Measurements from ENCODE around the gene CPNE7. TPM values are rescaled to one million over a fixed set of nuclear protein-coding genes. Genes with fewer than 3 reads are reported as not detected.

CPNE7 gene
- total and polyA plus RNA-seq, 9 of the 15 experiments (the other 6 are each of a cell fraction or from before 2014, with no cell fraction given): 0.30 to 73.4 (median 32.7) TPM

DNA sequence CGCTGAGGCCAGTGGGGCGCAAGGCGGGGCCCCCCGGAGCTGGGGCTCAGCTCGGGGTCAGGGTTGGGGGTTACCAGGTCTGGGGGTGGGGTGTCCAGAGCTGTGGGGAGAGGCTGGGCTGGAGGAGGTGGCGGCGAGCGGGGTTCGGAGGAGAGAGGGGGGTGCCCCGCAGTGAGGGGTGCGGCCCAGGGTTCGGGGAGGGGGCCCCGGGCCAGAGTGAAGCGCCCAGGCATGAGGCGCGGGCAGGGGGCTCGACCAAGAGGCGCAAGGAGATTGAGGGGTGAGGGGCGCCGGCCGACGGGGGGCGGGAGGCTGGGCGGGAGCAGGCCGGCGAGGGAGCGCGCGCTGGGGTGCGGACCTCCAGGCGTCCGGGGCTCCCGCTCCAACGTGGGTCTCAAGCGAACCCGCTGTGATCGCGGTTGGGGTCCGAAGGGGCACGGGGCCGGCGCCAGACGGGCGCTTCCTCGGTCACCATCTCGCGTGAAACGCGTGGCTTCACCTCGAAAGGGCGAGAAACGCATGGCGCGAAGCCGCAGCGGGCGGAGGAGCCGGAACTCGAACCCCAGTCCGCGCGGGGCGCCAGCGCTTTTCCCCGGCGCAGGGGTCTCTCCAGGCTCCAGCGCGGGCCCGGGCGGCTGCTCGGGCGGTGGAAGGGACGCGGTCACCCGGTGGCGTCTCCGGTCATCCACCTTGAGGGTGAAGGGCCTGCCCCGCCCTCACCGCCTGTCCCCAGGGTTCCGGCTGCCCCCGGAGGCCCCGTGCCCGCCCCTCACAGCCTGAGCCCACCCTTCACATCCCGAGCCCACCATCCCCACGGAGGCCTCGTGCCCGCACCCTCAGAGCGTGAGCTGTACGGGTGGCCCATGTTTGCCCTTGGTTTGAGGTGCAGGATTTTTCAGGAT lies 846 bp downstream of the CPNE7 start (continued):
- no peak for TF ChIP-seq DMBX1 (CRISPR knock-in tag; IDR thresholded peaks at IDR 0.05; ENCODE audit: borderline replicate concordance)
- no peak for TF ChIP-seq ZNF311 (CRISPR knock-in tag; IDR thresholded peaks at IDR 0.05)
- TF ChIP-seq TAF7 (tag; IDR thresholded peaks at IDR 0.05): no peak
- TF ChIP-seq NFATC3 (IDR thresholded peaks at IDR 0.05): no peak
- TF ChIP-seq, protein P1, sequence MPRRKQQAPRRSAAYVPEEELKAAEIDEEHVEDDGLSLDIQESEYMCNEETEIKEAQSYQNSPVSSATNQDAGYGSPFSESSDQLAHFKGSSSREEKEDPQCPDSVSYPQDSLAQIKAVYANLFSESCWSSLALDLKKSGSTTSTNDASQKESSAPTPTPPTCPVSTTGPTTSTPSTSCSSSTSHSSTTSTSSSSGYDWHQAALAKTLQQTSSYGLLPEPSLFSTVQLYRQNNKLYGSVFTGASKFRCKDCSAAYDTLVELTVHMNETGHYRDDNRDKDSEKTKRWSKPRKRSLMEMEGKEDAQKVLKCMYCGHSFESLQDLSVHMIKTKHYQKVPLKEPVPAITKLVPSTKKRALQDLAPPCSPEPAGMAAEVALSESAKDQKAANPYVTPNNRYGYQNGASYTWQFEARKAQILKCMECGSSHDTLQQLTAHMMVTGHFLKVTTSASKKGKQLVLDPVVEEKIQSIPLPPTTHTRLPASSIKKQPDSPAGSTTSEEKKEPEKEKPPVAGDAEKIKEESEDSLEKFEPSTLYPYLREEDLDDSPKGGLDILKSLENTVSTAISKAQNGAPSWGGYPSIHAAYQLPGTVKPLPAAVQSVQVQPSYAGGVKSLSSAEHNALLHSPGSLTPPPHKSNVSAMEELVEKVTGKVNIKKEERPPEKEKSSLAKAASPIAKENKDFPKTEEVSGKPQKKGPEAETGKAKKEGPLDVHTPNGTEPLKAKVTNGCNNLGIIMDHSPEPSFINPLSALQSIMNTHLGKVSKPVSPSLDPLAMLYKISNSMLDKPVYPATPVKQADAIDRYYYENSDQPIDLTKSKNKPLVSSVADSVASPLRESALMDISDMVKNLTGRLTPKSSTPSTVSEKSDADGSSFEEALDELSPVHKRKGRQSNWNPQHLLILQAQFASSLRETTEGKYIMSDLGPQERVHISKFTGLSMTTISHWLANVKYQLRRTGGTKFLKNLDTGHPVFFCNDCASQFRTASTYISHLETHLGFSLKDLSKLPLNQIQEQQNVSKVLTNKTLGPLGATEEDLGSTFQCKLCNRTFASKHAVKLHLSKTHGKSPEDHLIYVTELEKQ (CRISPR knock-in tag; IDR thresholded peaks at IDR 0.05): no peak
- 0 out of 2 replicates have a peak, but pooled peaks have one; percentile 35 for TF ChIP-seq MXI1 (IDR thresholded peaks at IDR 0.05; ENCODE audit: low read depth, low read length)
- no peak for TF ChIP-seq ZNF408 (CRISPR knock-in tag; IDR thresholded peaks at IDR 0.05; ENCODE audit: low read depth)
- no peak for TF ChIP-seq ELF1 (tag; IDR thresholded peaks at IDR 0.05)
- TF ChIP-seq STAT5A (IDR thresholded peaks at IDR 0.05; ENCODE audit: borderline replicate concordance, low read length): no peak
- TF ChIP-seq, protein P2, sequence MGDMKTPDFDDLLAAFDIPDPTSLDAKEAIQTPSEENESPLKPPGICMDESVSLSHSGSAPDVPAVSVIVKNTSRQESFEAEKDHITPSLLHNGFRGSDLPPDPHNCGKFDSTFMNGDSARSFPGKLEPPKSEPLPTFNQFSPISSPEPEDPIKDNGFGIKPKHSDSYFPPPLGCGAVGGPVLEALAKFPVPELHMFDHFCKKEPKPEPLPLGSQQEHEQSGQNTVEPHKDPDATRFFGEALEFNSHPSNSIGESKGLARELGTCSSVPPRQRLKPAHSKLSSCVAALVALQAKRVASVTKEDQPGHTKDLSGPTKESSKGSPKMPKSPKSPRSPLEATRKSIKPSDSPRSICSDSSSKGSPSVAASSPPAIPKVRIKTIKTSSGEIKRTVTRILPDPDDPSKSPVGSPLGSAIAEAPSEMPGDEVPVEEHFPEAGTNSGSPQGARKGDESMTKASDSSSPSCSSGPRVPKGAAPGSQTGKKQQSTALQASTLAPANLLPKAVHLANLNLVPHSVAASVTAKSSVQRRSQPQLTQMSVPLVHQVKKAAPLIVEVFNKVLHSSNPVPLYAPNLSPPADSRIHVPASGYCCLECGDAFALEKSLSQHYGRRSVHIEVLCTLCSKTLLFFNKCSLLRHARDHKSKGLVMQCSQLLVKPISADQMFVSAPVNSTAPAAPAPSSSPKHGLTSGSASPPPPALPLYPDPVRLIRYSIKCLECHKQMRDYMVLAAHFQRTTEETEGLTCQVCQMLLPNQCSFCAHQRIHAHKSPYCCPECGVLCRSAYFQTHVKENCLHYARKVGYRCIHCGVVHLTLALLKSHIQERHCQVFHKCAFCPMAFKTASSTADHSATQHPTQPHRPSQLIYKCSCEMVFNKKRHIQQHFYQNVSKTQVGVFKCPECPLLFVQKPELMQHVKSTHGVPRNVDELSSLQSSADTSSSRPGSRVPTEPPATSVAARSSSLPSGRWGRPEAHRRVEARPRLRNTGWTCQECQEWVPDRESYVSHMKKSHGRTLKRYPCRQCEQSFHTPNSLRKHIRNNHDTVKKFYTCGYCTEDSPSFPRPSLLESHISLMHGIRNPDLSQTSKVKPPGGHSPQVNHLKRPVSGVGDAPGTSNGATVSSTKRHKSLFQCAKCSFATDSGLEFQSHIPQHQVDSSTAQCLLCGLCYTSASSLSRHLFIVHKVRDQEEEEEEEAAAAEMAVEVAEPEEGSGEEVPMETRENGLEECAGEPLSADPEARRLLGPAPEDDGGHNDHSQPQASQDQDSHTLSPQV (IDR thresholded peaks at IDR 0.05): 0 out of 2 replicates have a peak, but pooled peaks have one; percentile 25
- peak; percentile 28; the same call in 1 of the 2 replicates for TF ChIP-seq CHD2 (IDR thresholded peaks at IDR 0.05; ENCODE audit: low read depth, low read length)
- TF ChIP-seq PURB (CRISPR knock-in tag; IDR thresholded peaks at IDR 0.05; ENCODE audit: low read depth): no peak
- TF ChIP-seq MCM5 (IDR thresholded peaks at IDR 0.05; ENCODE audit: low read depth): no peak
- no peak for TF ChIP-seq SMARCE1 (IDR thresholded peaks at IDR 0.05)
- TF ChIP-seq L3MBTL2 (IDR thresholded peaks at IDR 0.05): peak; percentile 65

Data from K562 (cell line).